ENCODE data around the gene AAGAB. TPM values are rescaled to one million over a fixed set of nuclear protein-coding genes. Genes with fewer than 3 reads are reported as not detected.
"Not testable (repeated sequence)": the region's sequence is repeated elsewhere in the genome, so short reads cannot be mapped to it uniquely, and the experiment has no call there.

The AAGAB gene
- polyA plus RNA-seq, 1 donor = 21.0 TPM

- DNase-seq (ENCODE audit: low read depth) = no peak
Observed at GRCh38 chr15:67171471-67171870, 83.0 kb downstream of the AAGAB start.

- DNase-seq (ENCODE audit: low read depth) = no peak
Observed at GRCh38 chr15:67170143-67170925, 84.1 kb downstream of the AAGAB start.

- no peak for DNase-seq (ENCODE audit: low read depth)
Observed at GRCh38 chr15:67168694-67169093, 85.8 kb downstream of the AAGAB start.

GRCh38 chr15:67167091-67167490 is 87.4 kb downstream of the AAGAB start:
- DNase-seq (ENCODE audit: low read depth) = no peak

- no peak for DNase-seq (ENCODE audit: low read depth)
Observed at GRCh38 chr15:67166280-67167009, 88.0 kb downstream of the AAGAB start.

- no peak for DNase-seq (ENCODE audit: low read depth)
Observed at GRCh38 chr15:67165254-67166253, 88.9 kb downstream of the AAGAB start.

- DNase-seq (ENCODE audit: low read depth) = no peak
Observed at GRCh38 chr15:67164811-67165253, 89.6 kb downstream of the AAGAB start.

- DNase-seq (ENCODE audit: low read depth) = no peak
Observed at GRCh38 chr15:67164401-67164791, 90.1 kb downstream of the AAGAB start.

- no peak for DNase-seq (ENCODE audit: low read depth)
Observed at GRCh38 chr15:67163180-67163579, 91.3 kb downstream of the AAGAB start.

- no peak for DNase-seq (ENCODE audit: low read depth)
Observed at GRCh38 chr15:67161881-67162280, 92.6 kb downstream of the AAGAB start.

- no peak for DNase-seq (ENCODE audit: low read depth)
Observed at GRCh38 chr15:67161412-67161811, 93.0 kb downstream of the AAGAB start.

GRCh38 chr15:67158367-67158766 is 96.1 kb downstream of the AAGAB start:
- DNase-seq (ENCODE audit: low read depth) = no peak

- no peak for DNase-seq (ENCODE audit: low read depth)
Observed at GRCh38 chr15:67157521-67158252, 96.8 kb downstream of the AAGAB start.

- DNase-seq (ENCODE audit: low read depth) = no peak
Observed at GRCh38 chr15:67156834-67157233, 97.6 kb downstream of the AAGAB start.

- no peak for DNase-seq (ENCODE audit: low read depth)
Observed at GRCh38 chr15:67156426-67156825, 98.0 kb downstream of the AAGAB start.

- no peak for DNase-seq (ENCODE audit: low read depth)
Observed at GRCh38 chr15:67154249-67154648, 100.2 kb downstream of the AAGAB start.

GRCh38 chr15:67153044-67153443 is 101.4 kb downstream of the AAGAB start:
- DNase-seq (ENCODE audit: low read depth) = not testable (repeated sequence)

- no peak for DNase-seq (ENCODE audit: low read depth)
Observed at GRCh38 chr15:67152429-67152828, 102.0 kb downstream of the AAGAB start.

Measured in forelimb muscle (tissue), 1 donor.